GM12872 (cell line): ENCODE data around the gene RGS14.

ENCODE experiments used
- TF ChIP-seq, protein P1 (sequence below): IDR thresholded peaks from 3 replicates; pipeline ENCODE4 v1.5.1; 2011; ENCODE audit warnings: low read depth, mild to moderate bottlenecking, low read length, moderate library complexity; ENCODE audit not compliant: insufficient read depth

RGS14 gene

GRCh38 chr5:177354256-177354655 is 3.5 kb upstream of the RGS14 start:
- TF ChIP-seq, protein P1, sequence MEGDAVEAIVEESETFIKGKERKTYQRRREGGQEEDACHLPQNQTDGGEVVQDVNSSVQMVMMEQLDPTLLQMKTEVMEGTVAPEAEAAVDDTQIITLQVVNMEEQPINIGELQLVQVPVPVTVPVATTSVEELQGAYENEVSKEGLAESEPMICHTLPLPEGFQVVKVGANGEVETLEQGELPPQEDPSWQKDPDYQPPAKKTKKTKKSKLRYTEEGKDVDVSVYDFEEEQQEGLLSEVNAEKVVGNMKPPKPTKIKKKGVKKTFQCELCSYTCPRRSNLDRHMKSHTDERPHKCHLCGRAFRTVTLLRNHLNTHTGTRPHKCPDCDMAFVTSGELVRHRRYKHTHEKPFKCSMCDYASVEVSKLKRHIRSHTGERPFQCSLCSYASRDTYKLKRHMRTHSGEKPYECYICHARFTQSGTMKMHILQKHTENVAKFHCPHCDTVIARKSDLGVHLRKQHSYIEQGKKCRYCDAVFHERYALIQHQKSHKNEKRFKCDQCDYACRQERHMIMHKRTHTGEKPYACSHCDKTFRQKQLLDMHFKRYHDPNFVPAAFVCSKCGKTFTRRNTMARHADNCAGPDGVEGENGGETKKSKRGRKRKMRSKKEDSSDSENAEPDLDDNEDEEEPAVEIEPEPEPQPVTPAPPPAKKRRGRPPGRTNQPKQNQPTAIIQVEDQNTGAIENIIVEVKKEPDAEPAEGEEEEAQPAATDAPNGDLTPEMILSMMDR = no peak

- TF ChIP-seq, protein P1 = no peak
Observed at GRCh38 chr5:177354711-177355110, 3.0 kb upstream of the RGS14 start.

DNA sequence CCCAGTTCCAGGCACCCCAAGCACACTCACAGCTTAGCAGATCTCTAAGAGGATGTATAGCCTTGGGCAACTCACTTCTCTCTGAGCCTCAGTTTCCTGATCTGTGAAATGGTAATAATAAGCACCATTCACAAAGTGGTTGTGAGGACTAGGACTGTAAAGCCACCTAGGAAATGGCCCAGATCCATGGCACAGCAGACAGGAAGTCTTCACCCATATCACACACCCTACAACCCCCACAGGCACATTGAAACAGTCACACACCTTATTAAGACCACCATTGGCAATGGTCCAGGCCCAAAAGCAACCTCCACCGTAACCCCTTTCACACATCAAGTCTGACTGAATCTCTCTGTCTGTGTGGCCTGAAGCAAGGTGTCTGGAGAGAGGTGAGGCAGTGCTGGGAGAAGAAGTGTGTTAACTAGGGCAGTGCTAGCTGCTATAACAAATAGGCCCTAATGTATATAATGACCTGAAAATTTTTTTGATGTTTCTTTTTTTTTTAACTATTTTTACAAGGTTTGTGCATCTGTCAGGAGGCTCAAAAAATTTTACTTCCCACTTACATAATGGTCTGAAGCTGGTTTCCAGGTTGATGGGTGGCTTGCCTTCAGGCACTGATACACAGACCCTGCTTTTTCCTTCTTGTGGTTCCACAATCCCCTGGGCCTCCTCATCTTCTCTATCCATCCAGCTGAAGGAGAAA is 2.4 kb upstream of the RGS14 start:
- TF ChIP-seq, protein P1 = no peak

DNA sequence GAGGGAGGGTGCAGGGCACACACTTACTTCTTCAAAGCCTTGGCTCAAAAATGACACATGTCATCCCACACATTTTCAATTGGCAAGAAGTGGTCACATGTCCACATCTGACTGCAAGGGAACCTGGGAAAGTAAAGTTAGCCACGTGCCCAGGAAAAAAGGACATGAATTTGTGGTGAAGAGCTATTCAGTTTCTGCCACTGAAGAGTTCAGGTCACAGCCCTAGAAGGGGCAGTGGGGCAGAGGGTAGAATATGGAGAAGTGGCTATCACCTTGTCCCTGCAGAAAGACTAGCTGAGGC is 1.9 kb upstream of the RGS14 start:
- TF ChIP-seq, protein P1 = no peak

GRCh38 chr5:177356746-177357145 is 978 bp upstream of the RGS14 start:
- TF ChIP-seq, protein P1 = no peak

- TF ChIP-seq, protein P1 = no peak
Observed at GRCh38 chr5:177357146-177357458, 622 bp upstream of the RGS14 start.

- TF ChIP-seq, protein P1 = no peak
Observed at GRCh38 chr5:177358370-177358819, 671 bp downstream of the RGS14 start.
